IMR-90 (cell line): Measurements from ENCODE around the gene MFN1. TPM values are rescaled to one million over a fixed set of nuclear protein-coding genes. Genes with fewer than 3 reads are reported as not detected.

ENCODE experiments used
- ATAC-seq: fragments of 200-7000 bp; cut with Tn5 transposase; 2 replicates; pipeline ENCODE4 v1.9.1; 2020; ENCODE audit warnings: low read depth, mild to moderate bottlenecking, moderate library complexity
- BruUV-seq: library from RNA; stranded (reverse); fragments of 400-500 nt; replicated peaks from 2 replicates; lab custom pipeline; 2021; lab: Mats Ljungman, UMichigan
- CTCF ChIA-PET: fragments of 300-600 bp; formaldehyde crosslinking; extraction: SDS; loops from one replicate; lab custom pipeline; 2021; ENCODE audit warnings: antibody characterized with exemption; lab: Yijun Ruan, JAX
- POLR2A ChIA-PET: fragments of 300-600 bp; sonication (Branson Sonifier 250); formaldehyde crosslinking; loops from one replicate; lab custom pipeline; 2022; ENCODE audit warnings: antibody characterized with exemption; ENCODE audit not compliant: unreplicated experiment; lab: Charles Lee
- DNase-seq: peaks from one replicate; pipeline ENCODE4 v3.0.0; 2013
- H2AFZ ChIP-seq: replicated peaks from 2 replicates; pipeline ENCODE3; 2013; ENCODE audit warnings: low read length, mild to moderate bottlenecking; ENCODE audit not compliant: poor library complexity
- H2AK5ac ChIP-seq: 2 replicates; pipeline ENCODE4 v1.6.1; 2013; ENCODE audit warnings: low read depth, low read length, inconsistent platforms
- H2AK9ac ChIP-seq: replicated peaks from 2 replicates; pipeline ENCODE3; 2013; ENCODE audit warnings: mild to moderate bottlenecking, low read depth, low read length, moderate library complexity; ENCODE audit not compliant: poor library complexity
- H2BK120ac ChIP-seq: 2 replicates; pipeline ENCODE4 v1.6.1; 2013; ENCODE audit warnings: low read depth, low read length, inconsistent platforms
- H2BK15ac ChIP-seq: 3 replicates; pipeline ENCODE4 v1.6.1; 2013; ENCODE audit warnings: low read depth, low read length, inconsistent platforms
- H2BK20ac ChIP-seq: 2 replicates; pipeline ENCODE4 v1.6.1; 2013; ENCODE audit warnings: low read depth, mild to moderate bottlenecking, inconsistent platforms, low read length, moderate library complexity
- H2BK5ac ChIP-seq: 2 replicates; pipeline ENCODE4 v1.6.1; 2013; ENCODE audit warnings: mild to moderate bottlenecking, low read depth, low read length, inconsistent platforms; ENCODE audit not compliant: poor library complexity, severe bottlenecking
- H3K14ac ChIP-seq: replicated peaks from 2 replicates; pipeline ENCODE4 v1.6.1; 2013; ENCODE audit warnings: low read depth, low read length, inconsistent platforms
- H3K18ac ChIP-seq: 2 replicates; pipeline ENCODE4 v1.6.1; 2013; ENCODE audit warnings: low read depth, low read length, control low read depth
- H3K23ac ChIP-seq: 2 replicates; pipeline ENCODE4 v1.6.1; 2013; ENCODE audit warnings: low read depth, low read length, inconsistent platforms
- H3K27ac ChIP-seq: 2 replicates; pipeline ENCODE4 v1.5.1; 2013; ENCODE audit warnings: mild to moderate bottlenecking, control low read depth, low read length; ENCODE audit not compliant: insufficient read depth
- H3K27me3 ChIP-seq: 2 replicates; pipeline ENCODE4 v1.6.1; 2013; ENCODE audit warnings: low read length; ENCODE audit not compliant: control insufficient read depth, insufficient read depth
- H3K36me3 ChIP-seq: 2 replicates; pipeline ENCODE4 v1.6.1; 2013; ENCODE audit warnings: low read length, mixed read lengths; ENCODE audit not compliant: control insufficient read depth, insufficient read depth
- H3K4ac ChIP-seq: 2 replicates; pipeline ENCODE4 v1.6.1; 2013; ENCODE audit warnings: low read depth, low read length, inconsistent platforms
- H3K4me1 ChIP-seq: 2 replicates; pipeline ENCODE4 v1.6.1; 2013; ENCODE audit warnings: low read length, mixed read lengths; ENCODE audit not compliant: control insufficient read depth, insufficient read depth
- H3K4me2 ChIP-seq: 2 replicates; pipeline ENCODE4 v1.6.1; 2013; ENCODE audit warnings: low read depth, mild to moderate bottlenecking, control low read depth, low read length, moderate library complexity
- H3K4me3 ChIP-seq: 2 replicates; pipeline ENCODE4 v1.5.1; 2013; ENCODE audit warnings: low read depth, mild to moderate bottlenecking, control low read depth, low read length, moderate library complexity; ENCODE audit not compliant: insufficient read depth
- H3K56ac ChIP-seq: 2 replicates; pipeline ENCODE4 v1.6.1; 2013; ENCODE audit warnings: low read length, inconsistent platforms; ENCODE audit not compliant: insufficient read depth; ENCODE audit errors: extremely low read depth
- H3K79me1 ChIP-seq, 2 experiments: 2 replicates each; pipeline ENCODE4 v1.6.1; 2013; ENCODE audit warnings: low read length in 2 of 2, inconsistent platforms in 1 of 2, low read depth in 1 of 2
- H3K9ac ChIP-seq: 2 replicates; pipeline ENCODE4 v1.6.1; 2013; ENCODE audit warnings: low read depth, low read length, control low read depth
- H3K9me1 ChIP-seq: 2 replicates; pipeline ENCODE4 v1.6.1; 2013; ENCODE audit warnings: low read length, inconsistent platforms; ENCODE audit not compliant: insufficient read depth
- H3K9me3 ChIP-seq: 2 replicates; pipeline ENCODE4 v1.6.1; 2013; ENCODE audit warnings: low read length; ENCODE audit not compliant: control insufficient read depth, insufficient read depth
- H4K20me1 ChIP-seq: 2 replicates; pipeline ENCODE4 v1.6.1; 2013; ENCODE audit warnings: low read length, inconsistent platforms; ENCODE audit not compliant: insufficient read depth
- H4K5ac ChIP-seq: 2 replicates; pipeline ENCODE4 v1.6.1; 2013; ENCODE audit warnings: mild to moderate bottlenecking, low read depth, low read length, control low read depth
- H4K8ac ChIP-seq, 2 experiments: 2 replicates each; pipeline ENCODE4 v1.6.1; 2013; ENCODE audit warnings: low read depth in 2 of 2, low read length in 2 of 2, control low read depth in 1 of 2, inconsistent platforms in 1 of 2
- H4K91ac ChIP-seq: 2 replicates; pipeline ENCODE4 v1.6.1; 2013; ENCODE audit warnings: low read depth, low read length, inconsistent platforms; ENCODE audit not compliant: insufficient read depth
- ELK1 ChIP-seq: fragments of 150-350 bp; IDR thresholded peaks from 2 replicates; pipeline ENCODE4 v1.6.1; 2016; ENCODE audit warnings: low read depth, mild to moderate bottlenecking, low read length, moderate library complexity, borderline replicate concordance
- MAZ ChIP-seq: IDR thresholded peaks from 2 replicates; pipeline ENCODE4 v1.6.1; 2012; ENCODE audit warnings: low read depth, mild to moderate bottlenecking, low read length, improper control_type of control experiment, moderate library complexity, borderline replicate concordance
- MXI1 ChIP-seq: IDR thresholded peaks from 2 replicates; pipeline ENCODE4 v1.6.1; 2012; ENCODE audit warnings: low read depth, mild to moderate bottlenecking, low read length, moderate library complexity, borderline replicate concordance
- POLR2A ChIP-seq: IDR thresholded peaks from 2 replicates; pipeline ENCODE4 v1.6.1; 2012; ENCODE audit warnings: mild to moderate bottlenecking, low read depth, low read length
- RAD21 ChIP-seq: IDR thresholded peaks from 2 replicates; pipeline ENCODE4 v1.6.1; 2012; ENCODE audit warnings: low read length, improper control_type of control experiment
- RCOR1 ChIP-seq: IDR thresholded peaks from 2 replicates; pipeline ENCODE4 v1.6.1; 2012; ENCODE audit warnings: mild to moderate bottlenecking, low read length, improper control_type of control experiment; ENCODE audit not compliant: insufficient replicate concordance
- RFX5 ChIP-seq: IDR thresholded peaks from 2 replicates; pipeline ENCODE4 v1.8.0; 2012; ENCODE audit warnings: low read depth, mild to moderate bottlenecking, low read length, moderate library complexity
- SMC3 ChIP-seq: fragments of 150-350 bp; IDR thresholded peaks from 2 replicates; pipeline ENCODE4 v1.6.1; 2016; ENCODE audit warnings: low read depth, mild to moderate bottlenecking, antibody characterized with exemption, low read length, moderate library complexity
- USF2 ChIP-seq: fragments of 150-350 bp; IDR thresholded peaks from 2 replicates; pipeline ENCODE4 v1.6.1; 2017; ENCODE audit warnings: mild to moderate bottlenecking, antibody characterized with exemption, low read length, low read depth
- WGBS, 2 experiments: methylation state at CpG; one replicate each; pipeline versions ENCODE4 v1.1.5 to v1.1.7; 2013; ENCODE audit warnings: missing lambda C conversion rate in 2 of 2; ENCODE audit not compliant: insufficient read length in 1 of 2; ENCODE audit errors: extremely low coverage in 2 of 2; 5-methylcytosine and 5-hydroxymethylcytosine counted together
- dilution Hi-C: fragments of 300-500 bp; cut with HindIII; formaldehyde crosslinking; loops from one replicate; pipeline ENCODE4 v1.14.3; 2018; ENCODE audit warnings: low sequenced_read_pairs; ENCODE audit not compliant: unreplicated experiment
- in situ Hi-C: fragments of 300-500 bp; cut with MboI; formaldehyde crosslinking; loops from 3 replicates; pipeline ENCODE4 v1.14.3; 2019; ENCODE audit warnings: low sequenced_read_pairs, inconsistent platforms, mixed read lengths
- intact Hi-C: fragments of 100-400 bp; cut with micrococcal nuclease; formaldehyde crosslinking; loops from 2 replicates; pipeline ENCODE4 v1.10.0; 2022
- polyA plus RNA-seq, 3 experiments: library from polyadenylated mRNA; depleted of rRNA; stranded (reverse); fragments of >200 nt; gene quantifications; 2 replicates each; pipeline ENCODE4 v1.2.3, GENCODE V29; 2012; ENCODE audit warnings: low replicate concordance in 1 of 3
- total RNA-seq: library from RNA; depleted of rRNA; stranded (reverse); fragments of >200 nt; gene quantifications from 2 replicates; pipeline ENCODE4 v1.2.3, GENCODE V29; 2012

Gene MFN1
- total and polyA plus RNA-seq, 2 of the 4 experiments (the other 2 are of a cell fraction), result 23.6 to 40.3 TPM

GRCh38 chr3:179297971-179298725, 49.4 kb upstream of the MFN1 start:
- no peaks in the 10 kb centered on the region for H3K4me1 ChIP-seq
- DNase-seq (peak; percentile 13), ATAC-seq (no peak)
- no peak overlapping the region for H2BK5ac ChIP-seq
- H3K27ac ChIP-seq, result no peak overlapping the region
- BruUV-seq, result no TSS peak
- H3K27me3 ChIP-seq, result peaks cover 12% of the 10 kb centered on the region
- POLR2A ChIA-PET, result no interaction called here
- in situ Hi-C loops, result no loop called here
- no peak overlapping the region for H3K9ac ChIP-seq
- no peak overlapping the region for H2BK20ac ChIP-seq
- no peak overlapping the region for H2BK15ac ChIP-seq
- H2BK120ac ChIP-seq, result no peak overlapping the region
- H2AK9ac ChIP-seq, result no peak overlapping the region
- no peak overlapping the region for H3K23ac ChIP-seq
- H3K56ac ChIP-seq, result no peak overlapping the region
- H3K9me3 ChIP-seq, result no peaks in the 10 kb centered on the region
- no peak overlapping the region for H3K4ac ChIP-seq
- no CpG with 5 or more reads among the region's 5 CpGs for whole genome bisulfite sequencing, 2 experiments
- H2AK5ac ChIP-seq, result no peak overlapping the region
- H3K36me3 ChIP-seq, result no peaks in the 10 kb centered on the region
- intact Hi-C loops, result no loop called here
- no peak overlapping the region for H4K8ac ChIP-seq
- H3K18ac ChIP-seq, result no peak overlapping the region
- H3K79me1 ChIP-seq, result no peaks in the 10 kb centered on the region
- no peak overlapping the region for H3K4me3 ChIP-seq
- H3K4me2 ChIP-seq, result no peak overlapping the region
- CTCF ChIA-PET, result no interaction called here
- no peak overlapping the region for H2AFZ ChIP-seq
- H3K14ac ChIP-seq, result no peak overlapping the region
- no peaks in the 10 kb centered on the region for H3K9me1 ChIP-seq
- no peak for TF ChIP-seq RFX5
- no peak for TF ChIP-seq MAZ
- no peak for TF ChIP-seq SMC3
- TF ChIP-seq ELK1, result no peak
- no peak for TF ChIP-seq RCOR1
- no peak for TF ChIP-seq POLR2A
- no peak for TF ChIP-seq USF2
- TF ChIP-seq RAD21, result no peak
- no peak for TF ChIP-seq MXI1
- no peak overlapping the region for H4K5ac ChIP-seq
- dilution Hi-C loops, result loop anchor here (25.0 kb wide), 1 partner anchor 186 kb away; no protein-coding TSS in a partner anchor
- H4K91ac ChIP-seq, result no peak overlapping the region
- no peaks in the 10 kb centered on the region for H4K20me1 ChIP-seq
